Mesenchymal stem cell (in vitro differentiated cells and primary cell): ENCODE data around the gene ACP3. TPM values are rescaled to one million over a fixed set of nuclear protein-coding genes. Genes with fewer than 3 reads are reported as not detected.

ENCODE experiments used
- DNase-seq: peaks from one replicate; pipeline ENCODE4 v3.0.0-alpha.2; 2013
- H2AFZ ChIP-seq: one replicate; pipeline ENCODE4 v1.6.1; 2013; ENCODE audit warnings: low read depth, mild to moderate bottlenecking, control low read depth, inconsistent platforms, low read length, moderate library complexity
- H2AK5ac ChIP-seq: 2 replicates; pipeline ENCODE4 v1.6.1; 2013; ENCODE audit warnings: low read length, moderate library complexity, mild to moderate bottlenecking, inconsistent platforms; ENCODE audit not compliant: severe bottlenecking
- H2BK120ac ChIP-seq: one replicate; pipeline ENCODE4 v1.6.1; 2013; ENCODE audit warnings: low read depth, mild to moderate bottlenecking, inconsistent platforms, low read length, moderate library complexity
- H2BK12ac ChIP-seq, 2 experiments: one replicate each; pipeline ENCODE4 v1.6.1; 2013; ENCODE audit warnings: inconsistent platforms in 2 of 2, low read length in 2 of 2, mild to moderate bottlenecking in 2 of 2, moderate library complexity in 2 of 2, control low read depth in 1 of 2
- H2BK15ac ChIP-seq: one replicate; pipeline ENCODE4 v1.6.1; 2013; ENCODE audit warnings: mild to moderate bottlenecking, low read depth, inconsistent platforms; ENCODE audit not compliant: poor library complexity, severe bottlenecking
- H2BK5ac ChIP-seq: 2 replicates; pipeline ENCODE4 v1.6.1; 2013; ENCODE audit warnings: low read depth, mild to moderate bottlenecking, low read length, control low read depth, inconsistent platforms; ENCODE audit not compliant: poor library complexity, severe bottlenecking
- H3K14ac ChIP-seq, 2 experiments: one replicate each; pipeline ENCODE4 v1.6.1; 2013; ENCODE audit warnings: inconsistent platforms in 2 of 2, low read length in 2 of 2, control low read depth in 1 of 2, mild to moderate bottlenecking in 1 of 2, moderate library complexity in 1 of 2
- H3K18ac ChIP-seq, 2 experiments: one replicate each; pipeline ENCODE4 v1.6.1; 2013; ENCODE audit warnings: inconsistent platforms in 2 of 2, low read length in 2 of 2, control low read depth in 1 of 2, low read depth in 1 of 2, mild to moderate bottlenecking in 1 of 2
- H3K23ac ChIP-seq, 2 experiments: one replicate each; pipeline ENCODE4 v1.6.1; 2013; ENCODE audit warnings: inconsistent platforms in 2 of 2, low read length in 2 of 2, mild to moderate bottlenecking in 2 of 2, moderate library complexity in 2 of 2, control low read depth in 1 of 2
- H3K27ac ChIP-seq: 2 replicates; pipeline ENCODE4 v1.5.1; 2013; ENCODE audit warnings: mild to moderate bottlenecking, moderate library complexity, low read length, control low read depth, inconsistent platforms; ENCODE audit not compliant: poor library complexity, severe bottlenecking
- H3K27me3 ChIP-seq, 2 experiments: 2 replicates each; pipeline versions ENCODE4 v1.6.1 to v1.7.0; 2013; ENCODE audit warnings: low read length in 2 of 2, mild to moderate bottlenecking in 2 of 2, moderate library complexity in 2 of 2, control low read depth in 1 of 2, inconsistent platforms in 1 of 2; ENCODE audit not compliant: control insufficient read depth in 1 of 2, insufficient read depth in 1 of 2
- H3K36me3 ChIP-seq, 2 experiments: 2 replicates each; pipeline versions ENCODE4 v1.6.1 to v1.7.0; 2013; ENCODE audit warnings: low read length in 2 of 2, control low read depth in 1 of 2, inconsistent platforms in 1 of 2, low read depth in 1 of 2, mild to moderate bottlenecking in 1 of 2; ENCODE audit not compliant: insufficient read depth in 2 of 2, control insufficient read depth in 1 of 2
- H3K4ac ChIP-seq, 2 experiments: one replicate each; pipeline ENCODE4 v1.6.1; 2013; ENCODE audit warnings: inconsistent platforms in 2 of 2, low read length in 2 of 2, mild to moderate bottlenecking in 2 of 2, moderate library complexity in 2 of 2, control low read depth in 1 of 2, low read depth in 1 of 2
- H3K4me1 ChIP-seq: 2 replicates; pipeline ENCODE4 v1.6.1; 2013; ENCODE audit warnings: low read depth, low read length, control low read depth; ENCODE audit not compliant: control insufficient read depth, insufficient read depth
- H3K4me2 ChIP-seq: 2 replicates; pipeline ENCODE4 v1.6.1; 2013; ENCODE audit warnings: low read length, mild to moderate bottlenecking, inconsistent platforms; ENCODE audit not compliant: poor library complexity, severe bottlenecking
- H3K4me3 ChIP-seq, 2 experiments: 2 replicates each; pipeline versions ENCODE4 v1.5.1 to v1.7.0; 2013; ENCODE audit warnings: low read length in 2 of 2, mild to moderate bottlenecking in 2 of 2, control low read depth in 1 of 2, low read depth in 1 of 2; ENCODE audit not compliant: insufficient read depth in 1 of 2
- H3K79me1 ChIP-seq: replicated peaks from 2 replicates; pipeline ENCODE4 v1.6.1; 2013; ENCODE audit warnings: mild to moderate bottlenecking, control low read depth, low read length, inconsistent platforms; ENCODE audit not compliant: poor library complexity, severe bottlenecking
- H3K9ac ChIP-seq: 2 replicates; pipeline ENCODE4 v1.7.0; 2013; ENCODE audit warnings: mild to moderate bottlenecking, low read length, moderate library complexity
- H3K9me3 ChIP-seq: 2 replicates; pipeline ENCODE4 v1.7.0; 2013; ENCODE audit warnings: mild to moderate bottlenecking, low read length; ENCODE audit not compliant: control insufficient read depth
- H4K8ac ChIP-seq: one replicate; pipeline ENCODE4 v1.6.1; 2013; ENCODE audit warnings: inconsistent platforms, mild to moderate bottlenecking, low read length, moderate library complexity
- H4K91ac ChIP-seq: one replicate; pipeline ENCODE4 v1.6.1; 2013; ENCODE audit warnings: mild to moderate bottlenecking, low read length, inconsistent platforms
- WGBS: methylation state at CpG from one replicate; pipeline ENCODE4 v1.1.7; 2013; ENCODE audit warnings: mixed read lengths; 5-methylcytosine and 5-hydroxymethylcytosine counted together
- polyA plus RNA-seq, 2 experiments: library from polyadenylated mRNA; stranded (reverse); fragments of 200-250 nt; gene quantifications; one replicate each; pipeline ENCODE4 v1.2.3, GENCODE V29; 2013

Gene ACP3, protein sequence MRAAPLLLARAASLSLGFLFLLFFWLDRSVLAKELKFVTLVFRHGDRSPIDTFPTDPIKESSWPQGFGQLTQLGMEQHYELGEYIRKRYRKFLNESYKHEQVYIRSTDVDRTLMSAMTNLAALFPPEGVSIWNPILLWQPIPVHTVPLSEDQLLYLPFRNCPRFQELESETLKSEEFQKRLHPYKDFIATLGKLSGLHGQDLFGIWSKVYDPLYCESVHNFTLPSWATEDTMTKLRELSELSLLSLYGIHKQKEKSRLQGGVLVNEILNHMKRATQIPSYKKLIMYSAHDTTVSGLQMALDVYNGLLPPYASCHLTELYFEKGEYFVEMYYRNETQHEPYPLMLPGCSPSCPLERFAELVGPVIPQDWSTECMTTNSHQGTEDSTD
- 2.8 TPM for polyA plus RNA-seq (2013, experiment 1 of 2)
- 3.4 TPM for polyA plus RNA-seq (2013, experiment 2 of 2)

DNA sequence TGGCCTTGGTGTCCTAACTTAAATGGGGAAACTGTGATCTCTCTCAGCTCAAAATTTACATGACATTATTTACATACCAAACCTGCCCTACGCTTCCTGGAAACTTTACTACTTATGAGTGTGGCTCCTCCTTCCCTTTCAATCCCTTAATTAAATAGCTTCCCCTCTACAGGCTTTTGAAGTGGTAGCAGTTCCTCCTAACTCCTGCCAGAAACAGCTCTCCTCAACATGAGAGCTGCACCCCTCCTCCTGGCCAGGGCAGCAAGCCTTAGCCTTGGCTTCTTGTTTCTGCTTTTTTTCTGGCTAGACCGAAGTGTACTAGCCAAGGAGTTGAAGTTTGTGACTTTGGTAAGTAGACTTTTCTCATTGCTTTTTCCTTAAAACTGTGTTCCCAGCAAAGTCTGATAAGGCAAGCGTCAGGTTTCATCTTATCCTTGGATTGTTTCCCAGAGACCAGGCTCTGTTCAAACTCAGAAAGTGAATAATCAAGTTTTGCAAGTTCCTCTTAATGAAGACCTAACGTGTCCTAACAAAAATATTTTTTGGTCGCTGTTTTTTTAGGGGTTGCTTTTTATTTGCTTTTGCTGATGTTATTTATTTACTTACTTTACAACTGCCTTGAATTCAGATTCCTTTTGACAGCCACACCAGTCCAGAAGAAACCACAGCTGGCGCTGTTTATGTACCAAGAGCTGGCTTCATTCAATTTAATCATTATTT is at the start of gene ACP3:
TSS of gene ACP3 (plus strand) at position 179 of the 720 bp plus-strand sequence. CDS start at position 229, 50 bp downstream.
- Histone ChIP-seq H3K27ac (no peak within 1 kb of the TSS), H3K9ac (peak within 1 kb of the TSS; percentile 61), H3K18ac (peak within 1 kb of the TSS; percentile 40 to 82), H2AFZ (no peak within 1 kb of the TSS), H2BK15ac (no peak within 1 kb of the TSS), H3K4me1 (no peaks in the 10 kb centered on the region), H3K36me3 (no peaks in the 10 kb centered on the region), H4K8ac (peak within 1 kb of the TSS; percentile 84), H3K23ac (no peak within 1 kb of the TSS), H3K9me3 (no peaks in the 10 kb centered on the region), H4K91ac (no peak within 1 kb of the TSS), H3K4ac (no peak within 1 kb of the TSS), H3K4me3 (peak within 1 kb of the TSS in 1 of 2 experiments; percentile 50), H3K4me2 (no peak within 1 kb of the TSS), H2BK5ac (no peak within 1 kb of the TSS), H3K27me3 (no peaks in the 10 kb centered on the region), H3K14ac (no peak within 1 kb of the TSS), H2BK12ac (no peak within 1 kb of the TSS), H2BK120ac (peak within 1 kb of the TSS; percentile 42), H2AK5ac (no peak within 1 kb of the TSS), H3K79me1 (no peaks in the 10 kb centered on the region)
- 14% methylated on average over 4 of the region's 6 CpGs for WGBS
- DNase-seq, result peak; percentile 75

DNA sequence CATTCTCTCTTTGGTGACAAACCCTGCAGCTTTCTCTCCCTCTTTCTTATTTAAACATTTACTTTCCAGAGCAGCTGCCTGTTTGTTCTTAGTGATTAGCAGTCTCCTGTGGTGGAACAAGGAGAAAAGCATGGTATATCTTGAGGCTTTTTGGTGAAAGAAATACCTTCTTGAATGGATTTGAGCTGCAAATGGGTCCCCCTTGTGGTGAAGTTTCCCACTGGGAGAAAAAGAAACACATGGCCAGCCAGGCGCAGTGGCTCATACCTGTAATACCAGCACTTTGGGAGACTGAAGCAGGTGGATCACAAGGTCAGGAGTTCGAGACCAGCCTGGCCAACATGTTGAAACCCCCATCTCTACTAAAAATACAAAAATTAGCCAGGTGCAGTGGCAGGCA is 48.3 kb upstream of the ACP3 start:
- no peak overlapping the region for H3K14ac ChIP-seq
- H2AK5ac ChIP-seq, result no peak overlapping the region
- H3K4ac ChIP-seq, result no peak overlapping the region
- H2BK12ac ChIP-seq, result no peak overlapping the region
- H2BK120ac ChIP-seq, result no peak overlapping the region
- no peak overlapping the region for H3K27ac ChIP-seq
- no peak overlapping the region for H2BK15ac ChIP-seq
- WGBS, result 83% methylated on average over 2 of the region's 2 CpGs
- no peak overlapping the region for H4K91ac ChIP-seq
- no peak overlapping the region for H2AFZ ChIP-seq
- H3K9me3 ChIP-seq, result no peaks in the 10 kb centered on the region
- H3K18ac ChIP-seq, result no peak overlapping the region
- H3K4me3 ChIP-seq, result no peak overlapping the region
- H3K4me2 ChIP-seq, result no peak overlapping the region
- no peaks in the 10 kb centered on the region for H3K4me1 ChIP-seq
- H2BK5ac ChIP-seq, result no peak overlapping the region
- no peak overlapping the region for H3K23ac ChIP-seq
- no peaks in the 10 kb centered on the region for H3K27me3 ChIP-seq
- no peaks in the 10 kb centered on the region for H3K36me3 ChIP-seq
- H4K8ac ChIP-seq, result no peak overlapping the region
- peak; percentile 45 for DNase-seq
- no peak overlapping the region for H3K9ac ChIP-seq
- H3K79me1 ChIP-seq, result no peaks in the 10 kb centered on the region

DNA sequence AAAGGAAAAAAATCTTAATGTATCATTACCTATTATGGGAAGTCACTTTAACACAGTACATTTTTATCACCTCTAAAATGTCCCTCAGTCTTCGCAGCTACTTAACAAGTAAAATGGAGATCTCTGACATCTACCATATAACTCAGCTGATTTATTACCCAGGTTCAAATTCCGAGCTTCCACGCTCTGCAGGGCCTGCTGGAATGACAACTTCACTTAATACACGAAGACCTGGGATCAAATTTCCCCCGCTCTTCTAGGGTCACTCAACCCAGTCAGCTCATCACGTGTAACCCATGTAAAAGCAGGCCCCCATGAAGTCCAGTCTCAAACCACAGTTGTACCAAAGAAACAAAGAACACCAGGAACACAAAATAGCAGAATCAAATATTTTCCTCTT is 44.2 kb upstream of the ACP3 start:
- Histone ChIP-seq H3K9ac (no peak overlapping the region), H3K4me1 (no peaks in the 10 kb centered on the region), H3K23ac (no peak overlapping the region), H3K14ac (no peak overlapping the region), H2AK5ac (no peak overlapping the region), H3K4ac (no peak overlapping the region), H3K18ac (no peak overlapping the region), H3K79me1 (no peaks in the 10 kb centered on the region), H3K27me3 (no peaks in the 10 kb centered on the region), H3K27ac (no peak overlapping the region), H2BK120ac (no peak overlapping the region), H2BK12ac (no peak overlapping the region), H2BK5ac (no peak overlapping the region), H2BK15ac (no peak overlapping the region), H2AFZ (no peak overlapping the region), H3K4me2 (no peak overlapping the region), H4K91ac (no peak overlapping the region), H3K36me3 (no peaks in the 10 kb centered on the region), H3K9me3 (peaks cover 10% of the 10 kb centered on the region), H4K8ac (no peak overlapping the region), H3K4me3 (no peak overlapping the region)
- DNase-seq, result no peak
- 40% methylated on average over 6 of the region's 6 CpGs for WGBS

DNA sequence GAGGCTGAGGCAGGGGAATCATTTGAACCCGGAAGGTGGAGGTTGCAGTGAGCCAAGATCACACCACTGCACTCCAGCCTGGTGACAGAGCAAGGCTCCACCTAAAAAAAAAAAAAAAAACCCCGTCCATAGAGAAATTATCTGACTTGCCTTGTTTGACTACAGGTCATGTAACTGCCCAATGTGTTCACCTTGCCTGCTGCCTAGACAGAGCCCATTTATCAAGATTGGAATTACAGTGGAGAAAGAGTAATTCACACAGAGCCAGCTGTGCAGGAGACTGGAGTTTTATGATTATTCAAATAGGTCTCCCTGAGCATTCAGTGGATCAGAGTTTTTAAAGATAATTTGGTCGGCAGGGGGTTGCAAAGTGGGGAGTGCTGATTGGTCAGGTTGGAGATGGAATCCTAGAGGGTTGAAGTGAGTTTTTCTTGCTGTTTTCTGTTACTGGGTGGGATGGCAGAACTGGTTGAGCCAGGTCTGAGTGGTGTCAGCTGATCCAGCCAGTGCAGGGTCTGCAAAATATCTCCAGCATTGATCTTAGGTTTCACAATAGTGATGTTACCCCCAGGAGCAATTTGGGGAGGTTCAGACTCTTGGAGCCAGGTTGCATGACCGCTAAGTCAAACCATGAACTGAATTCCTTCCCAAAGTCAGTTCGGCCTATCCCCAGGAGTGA is 40.8 kb upstream of the ACP3 start:
- Histone ChIP-seq H3K79me1 (no peaks in the 10 kb centered on the region), H2BK120ac (no peak overlapping the region), H3K27me3 (no peaks in the 10 kb centered on the region), H3K27ac (no peak overlapping the region), H2BK15ac (no peak overlapping the region), H3K14ac (no peak overlapping the region), H3K23ac (no peak overlapping the region), H3K4ac (no peak overlapping the region), H3K18ac (no peak overlapping the region), H4K91ac (no peak overlapping the region), H4K8ac (no peak overlapping the region), H3K4me1 (no peaks in the 10 kb centered on the region), H2BK5ac (no peak overlapping the region), H3K4me3 (no peak overlapping the region), H3K9me3 (peaks cover 10% of the 10 kb centered on the region), H3K36me3 (no peaks in the 10 kb centered on the region), H2AFZ (no peak overlapping the region), H3K9ac (no peak overlapping the region), H2AK5ac (no peak overlapping the region), H2BK12ac (no peak overlapping the region), H3K4me2 (no peak overlapping the region)
- DNase-seq, result no peak
- 95% methylated on average over 5 of the region's 5 CpGs for WGBS
